ENCODE results near the gene LPA. TPM values are rescaled to one million over a fixed set of nuclear protein-coding genes. Genes with fewer than 3 reads are reported as not detected.
"Not testable (repeated sequence)": the region's sequence is repeated elsewhere in the genome, so short reads cannot be mapped to it uniquely, and the experiment has no call there.

Gene LPA
- total and polyA plus RNA-seq, 2 donors: 0.05 to 0.14 TPM

GRCh38 chr6:160668589-160668988, 4.5 kb upstream of the LPA start:
- WGBS: 73% methylated on average over 2 of the region's 2 CpGs
- no peak for DNase-seq (ENCODE audit: low read depth in 6 of 9, low spot score in 9 of 9)

DNA sequence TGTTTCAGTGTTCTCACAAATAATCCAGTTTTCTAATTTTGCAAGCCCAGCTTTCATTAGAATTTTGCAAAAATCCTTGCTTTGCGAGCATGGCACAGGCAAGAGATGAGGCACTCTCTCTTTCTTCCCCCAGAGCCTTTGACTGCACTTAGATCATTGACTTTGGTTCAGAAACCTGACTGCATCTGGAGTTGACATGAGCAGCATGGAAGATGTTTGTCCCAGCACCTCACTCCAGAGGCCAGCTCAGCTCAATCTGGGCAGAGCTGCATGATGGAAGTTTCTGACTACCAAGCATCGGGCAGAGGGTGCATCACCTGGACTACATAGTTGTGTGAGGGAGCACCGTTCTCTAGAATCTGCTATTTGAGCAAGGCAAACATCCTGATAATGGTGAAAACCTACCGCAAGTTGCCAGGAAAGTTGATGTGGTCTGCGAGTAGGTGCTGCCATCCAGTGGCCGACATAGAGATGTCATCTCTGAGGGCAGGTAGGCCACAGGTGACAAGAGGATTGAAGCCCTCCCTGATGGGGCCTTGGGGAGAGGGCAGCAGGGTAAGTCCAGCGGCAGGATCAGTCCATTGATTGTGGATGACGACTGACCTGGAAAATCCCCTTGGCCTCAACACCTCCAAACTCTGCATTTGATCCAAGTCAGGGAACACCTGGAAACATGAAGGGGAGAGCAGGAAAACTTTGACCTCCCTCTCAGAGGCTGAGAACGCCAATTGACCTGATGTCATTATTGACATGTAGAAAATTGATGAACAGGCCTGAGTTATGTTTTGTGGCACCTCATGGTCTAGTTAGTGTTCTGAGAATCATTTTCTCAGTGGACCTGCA, 3.8 kb upstream of the LPA start:
- Histone ChIP-seq H3K4me1 (ENCODE audit: control insufficient read depth in 2 of 2, insufficient read depth in 2 of 2, low read length in 2 of 2) (no peaks in the 10 kb centered on the region), H3K4me3 (ENCODE audit: low read length in 2 of 2) (no peak overlapping the region), H3K27me3 (ENCODE audit: control insufficient read depth in 2 of 2, insufficient read depth in 1 of 2, low read length in 1 of 2) (no peaks in the 10 kb centered on the region), H3K27ac (ENCODE audit: low read depth in 1 of 2, low read length in 1 of 2) (no peak overlapping the region), H3K36me3 (ENCODE audit: control insufficient read depth in 2 of 2, insufficient read depth in 2 of 2, low read length in 1 of 2) (no peaks in the 10 kb centered on the region), H3K9me3 (ENCODE audit: control insufficient read depth in 2 of 2, insufficient read depth in 1 of 2, low read length in 1 of 2) (no peaks in the 10 kb centered on the region)
- 31% methylated on average over 9 of the region's 9 CpGs for WGBS
- peak in 2 of 9 donors; percentile 3 to 12 for DNase-seq (ENCODE audit: low read depth in 6 of 9, low spot score in 9 of 9)

More at GRCh38 chr6:160668589-160668988, 4.5 kb upstream of the LPA start:
- H3K4me3 ChIP-seq (ENCODE audit: low read length in 2 of 2): no peak overlapping the region
- no peak overlapping the region for H3K27ac ChIP-seq (ENCODE audit: low read depth in 1 of 2, low read length in 1 of 2)
- H3K4me1 ChIP-seq (ENCODE audit: control insufficient read depth in 2 of 2, insufficient read depth in 2 of 2, low read length in 2 of 2): no peaks in the 10 kb centered on the region
- H3K9me3 ChIP-seq (ENCODE audit: control insufficient read depth in 2 of 2, insufficient read depth in 1 of 2, low read length in 1 of 2): no peaks in the 10 kb centered on the region
- H3K27me3 ChIP-seq (ENCODE audit: control insufficient read depth in 2 of 2, insufficient read depth in 1 of 2, low read length in 1 of 2): no peaks in the 10 kb centered on the region
- no peaks in the 10 kb centered on the region for H3K36me3 ChIP-seq (ENCODE audit: control insufficient read depth in 2 of 2, insufficient read depth in 2 of 2, low read length in 1 of 2)

DNA sequence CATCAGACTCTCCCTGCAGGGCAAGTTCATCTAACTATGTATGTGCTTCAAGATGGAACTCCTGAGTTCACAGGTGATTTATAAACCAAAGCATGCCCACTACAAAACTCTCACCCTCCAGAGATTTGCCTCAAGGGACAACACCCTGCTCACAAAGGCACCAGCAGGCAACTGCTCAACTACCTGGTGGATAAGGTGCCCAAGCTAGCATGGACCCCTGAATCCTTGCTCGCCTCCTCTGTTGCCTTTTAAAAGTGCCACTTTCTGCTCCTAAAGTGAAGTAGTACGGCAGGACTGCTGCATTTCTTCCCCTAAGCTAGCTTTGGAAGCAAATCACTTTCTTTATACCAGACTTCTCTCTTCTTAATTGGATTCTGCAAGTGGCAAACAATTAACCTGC, 1.2 kb downstream of the LPA start:
- H3K27ac ChIP-seq (ENCODE audit: low read depth in 1 of 2, low read length in 1 of 2): no peak overlapping the region
- peaks cover 0 to 3% of the 10 kb centered on the region in 2 donors for H3K9me3 ChIP-seq (ENCODE audit: control insufficient read depth in 2 of 2, insufficient read depth in 1 of 2, low read length in 1 of 2)
- no peak overlapping the region for H3K4me3 ChIP-seq (ENCODE audit: low read length in 2 of 2)
- H3K27me3 ChIP-seq (ENCODE audit: control insufficient read depth in 2 of 2, insufficient read depth in 1 of 2, low read length in 1 of 2): no peaks in the 10 kb centered on the region
- no peaks in the 10 kb centered on the region for H3K36me3 ChIP-seq (ENCODE audit: control insufficient read depth in 2 of 2, insufficient read depth in 2 of 2, low read length in 1 of 2)
- DNase-seq (ENCODE audit: low read depth in 6 of 9, low spot score in 9 of 9): no peak
- 82% methylated on average over 2 of the region's 2 CpGs for WGBS
- H3K4me1 ChIP-seq (ENCODE audit: control insufficient read depth in 2 of 2, insufficient read depth in 2 of 2, low read length in 2 of 2): no peaks in the 10 kb centered on the region

DNA sequence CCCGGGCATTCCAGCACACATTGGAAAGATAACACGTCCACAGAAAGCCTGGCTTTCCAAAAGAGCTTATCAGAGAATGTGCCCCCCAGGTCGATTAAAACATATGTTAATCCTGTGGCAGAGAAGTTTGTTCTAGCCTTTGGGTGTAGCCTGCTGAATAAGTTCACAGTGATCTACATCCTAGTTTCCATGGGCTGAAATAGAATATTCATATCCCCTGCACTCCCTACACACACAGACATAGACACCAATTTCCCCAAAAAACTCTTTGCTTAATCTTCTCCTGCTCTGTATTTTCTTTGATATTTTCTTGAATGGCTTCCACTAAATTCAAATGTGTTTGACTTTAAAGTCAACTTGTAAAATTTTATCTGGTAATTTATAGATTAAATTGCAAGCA, 1.6 kb downstream of the LPA start:
- H3K9me3 ChIP-seq (ENCODE audit: control insufficient read depth in 2 of 2, insufficient read depth in 1 of 2, low read length in 1 of 2): peaks cover 0 to 5% of the 10 kb centered on the region in 2 donors
- no peaks in the 10 kb centered on the region for H3K36me3 ChIP-seq (ENCODE audit: control insufficient read depth in 2 of 2, insufficient read depth in 2 of 2, low read length in 1 of 2)
- no peak for DNase-seq (ENCODE audit: low read depth in 6 of 9, low spot score in 9 of 9)
- 52% methylated on average over 3 of the region's 3 CpGs for WGBS
- H3K27me3 ChIP-seq (ENCODE audit: control insufficient read depth in 2 of 2, insufficient read depth in 1 of 2, low read length in 1 of 2): no peaks in the 10 kb centered on the region
- no peak overlapping the region for H3K27ac ChIP-seq (ENCODE audit: low read depth in 1 of 2, low read length in 1 of 2)
- no peaks in the 10 kb centered on the region for H3K4me1 ChIP-seq (ENCODE audit: control insufficient read depth in 2 of 2, insufficient read depth in 2 of 2, low read length in 2 of 2)
- no peak overlapping the region for H3K4me3 ChIP-seq (ENCODE audit: low read length in 2 of 2)

DNA sequence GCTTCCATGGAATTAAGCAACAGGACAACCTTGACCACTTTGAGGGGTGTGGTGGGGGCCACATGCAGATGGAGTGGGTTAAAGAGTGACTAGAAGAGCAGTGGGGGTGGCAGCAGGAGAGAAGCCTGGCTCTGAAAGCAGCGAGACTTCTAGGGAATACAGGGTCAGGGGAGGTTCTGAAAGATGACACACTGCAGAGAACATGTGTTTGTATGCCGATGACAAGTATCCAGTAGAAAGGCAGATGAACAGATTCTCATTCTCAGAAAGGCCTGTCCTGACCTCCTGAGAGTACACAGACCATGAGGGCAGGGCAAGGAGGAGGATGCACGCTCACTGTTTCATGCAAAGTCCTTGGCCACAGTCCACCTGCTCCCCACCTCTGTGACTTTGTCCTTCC, 2.9 kb downstream of the LPA start:
- Histone ChIP-seq H3K4me1 (ENCODE audit: control insufficient read depth in 2 of 2, insufficient read depth in 2 of 2, low read length in 2 of 2) (no peaks in the 10 kb centered on the region), H3K36me3 (ENCODE audit: control insufficient read depth in 2 of 2, insufficient read depth in 2 of 2, low read length in 1 of 2) (no peaks in the 10 kb centered on the region), H3K4me3 (ENCODE audit: low read length in 2 of 2) (no peak overlapping the region), H3K9me3 (ENCODE audit: control insufficient read depth in 2 of 2, insufficient read depth in 1 of 2, low read length in 1 of 2) (peaks cover 0 to 7% of the 10 kb centered on the region in 2 donors), H3K27me3 (ENCODE audit: control insufficient read depth in 2 of 2, insufficient read depth in 1 of 2, low read length in 1 of 2) (no peaks in the 10 kb centered on the region), H3K27ac (ENCODE audit: low read depth in 1 of 2, low read length in 1 of 2) (no peak overlapping the region)
- no peak for DNase-seq (ENCODE audit: low read depth in 6 of 9, low spot score in 9 of 9)
- WGBS: 84% methylated on average over 3 of the region's 3 CpGs

DNA sequence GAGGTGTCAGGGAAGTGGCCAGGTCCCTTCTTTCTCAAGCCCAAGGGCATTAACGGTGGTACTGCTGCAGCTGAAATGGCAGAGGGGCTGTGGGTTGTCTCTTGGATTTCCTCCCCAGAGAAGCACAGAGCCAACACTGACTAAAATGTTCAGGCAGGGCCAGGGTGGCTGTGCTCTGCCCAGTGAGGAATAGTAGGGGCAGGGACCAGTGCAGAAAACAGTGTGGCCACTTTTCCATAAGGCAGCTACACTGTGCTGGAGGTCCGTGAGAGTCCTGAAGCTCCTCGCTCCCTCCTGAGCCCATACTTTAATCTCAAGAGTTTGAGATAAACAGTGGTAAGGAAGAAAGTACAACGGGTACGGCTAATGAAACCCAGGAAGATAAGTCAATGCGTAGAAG, 4.5 kb downstream of the LPA start:
- DNase-seq (ENCODE audit: low read depth in 6 of 9, low spot score in 9 of 9): no peak
- WGBS: 95% methylated on average over 6 of the region's 6 CpGs
- no peaks in the 10 kb centered on the region for H3K27me3 ChIP-seq (ENCODE audit: control insufficient read depth in 2 of 2, insufficient read depth in 1 of 2, low read length in 1 of 2)
- no peaks in the 10 kb centered on the region for H3K36me3 ChIP-seq (ENCODE audit: control insufficient read depth in 2 of 2, insufficient read depth in 2 of 2, low read length in 1 of 2)
- H3K4me1 ChIP-seq (ENCODE audit: control insufficient read depth in 2 of 2, insufficient read depth in 2 of 2, low read length in 2 of 2): no peaks in the 10 kb centered on the region
- H3K27ac ChIP-seq (ENCODE audit: low read depth in 1 of 2, low read length in 1 of 2): no peak overlapping the region
- peaks cover 0 to 7% of the 10 kb centered on the region in 2 donors for H3K9me3 ChIP-seq (ENCODE audit: control insufficient read depth in 2 of 2, insufficient read depth in 1 of 2, low read length in 1 of 2)
- H3K4me3 ChIP-seq (ENCODE audit: low read length in 2 of 2): no peak overlapping the region

- Histone ChIP-seq H3K36me3 (ENCODE audit: control insufficient read depth in 2 of 2, insufficient read depth in 2 of 2, low read length in 1 of 2) (no peaks in the 10 kb centered on the region), H3K27ac (ENCODE audit: low read depth in 1 of 2, low read length in 1 of 2) (no peak overlapping the region), H3K27me3 (ENCODE audit: control insufficient read depth in 2 of 2, insufficient read depth in 1 of 2, low read length in 1 of 2) (no peaks in the 10 kb centered on the region), H3K4me1 (ENCODE audit: control insufficient read depth in 2 of 2, insufficient read depth in 2 of 2, low read length in 2 of 2) (no peaks in the 10 kb centered on the region), H3K4me3 (ENCODE audit: low read length in 2 of 2) (no peak overlapping the region), H3K9me3 (ENCODE audit: control insufficient read depth in 2 of 2, insufficient read depth in 1 of 2, low read length in 1 of 2) (peaks cover 0 to 6% of the 10 kb centered on the region in 2 donors)
- 94% methylated on average over 10 of the region's 10 CpGs for WGBS
- peak in 2 of 9 donors; percentile 0 to 6 for DNase-seq (ENCODE audit: low read depth in 6 of 9, low spot score in 9 of 9)
Measured at GRCh38 chr6:160634706-160635105, 29.4 kb downstream of the LPA start.

GRCh38 chr6:160595838-160596832, 67.9 kb downstream of the LPA start:
- no peak for DNase-seq (ENCODE audit: low read depth in 6 of 9, low spot score in 9 of 9)
- Histone ChIP-seq H3K36me3 (ENCODE audit: control insufficient read depth in 2 of 2, insufficient read depth in 2 of 2, low read length in 1 of 2) (no peaks in the 10 kb centered on the region), H3K27me3 (ENCODE audit: control insufficient read depth in 2 of 2, insufficient read depth in 1 of 2, low read length in 1 of 2) (no peaks in the 10 kb centered on the region), H3K27ac (ENCODE audit: low read depth in 1 of 2, low read length in 1 of 2) (no peak overlapping the region), H3K9me3 (ENCODE audit: control insufficient read depth in 2 of 2, insufficient read depth in 1 of 2, low read length in 1 of 2) (peaks cover 0 to 10% of the 10 kb centered on the region in 2 donors), H3K4me3 (ENCODE audit: low read length in 2 of 2) (no peak overlapping the region), H3K4me1 (ENCODE audit: control insufficient read depth in 2 of 2, insufficient read depth in 2 of 2, low read length in 2 of 2) (no peaks in the 10 kb centered on the region)
- 66% methylated on average over 1 of the region's 1 CpG for WGBS

GRCh38 chr6:160595297-160595696, 68.8 kb downstream of the LPA start:
- WGBS: 67% methylated on average over 4 of the region's 4 CpGs

More at GRCh38 chr6:160595297-160595696, 68.8 kb downstream of the LPA start:
- H3K4me1 ChIP-seq (ENCODE audit: control insufficient read depth in 2 of 2, insufficient read depth in 2 of 2, low read length in 2 of 2); H3K27ac ChIP-seq (ENCODE audit: low read depth in 1 of 2, low read length in 1 of 2); H3K27me3 ChIP-seq (ENCODE audit: control insufficient read depth in 2 of 2, insufficient read depth in 1 of 2, low read length in 1 of 2); H3K4me3 ChIP-seq (ENCODE audit: low read length in 2 of 2); H3K9me3 ChIP-seq (ENCODE audit: control insufficient read depth in 2 of 2, insufficient read depth in 1 of 2, low read length in 1 of 2); H3K36me3 ChIP-seq (ENCODE audit: control insufficient read depth in 2 of 2, insufficient read depth in 2 of 2, low read length in 1 of 2); DNase-seq (ENCODE audit: low read depth in 6 of 9, low spot score in 9 of 9): not testable (repeated sequence)

Data from thymus (tissue), 11 donors.